Neural crest cell (in vitro differentiated cells): ENCODE measurements around the gene SENP5. TPM values are rescaled to one million over a fixed set of nuclear protein-coding genes. Genes with fewer than 3 reads are reported as not detected.
A peak's percentile ranks its signal among the peaks of the same experiment; 100 is the strongest.

Experiments
- DNase-seq: peaks from one replicate; pipeline ENCODE4 v3.0.0; 2021; ENCODE audit warnings: low read depth, mixed read lengths, low spot score
- H3K27ac Mint-ChIP-seq: one replicate; pipeline ENCODE4 v1.8.0; 2021; ENCODE audit warnings: mild to moderate bottlenecking, mixed read lengths; ENCODE audit not compliant: unreplicated experiment
- H3K27me3 Mint-ChIP-seq: 2 replicates; pipeline ENCODE4 v1.8.0; 2021; ENCODE audit warnings: low read depth, mild to moderate bottlenecking, mixed read lengths
- H3K36me3 Mint-ChIP-seq: 2 replicates; pipeline ENCODE4 v1.8.0; 2021; ENCODE audit warnings: low read depth, mild to moderate bottlenecking, mixed read lengths
- H3K4me1 Mint-ChIP-seq: 2 replicates; pipeline ENCODE4 v1.8.0; 2021; ENCODE audit warnings: mixed read lengths
- H3K4me3 Mint-ChIP-seq: one replicate; pipeline ENCODE4 v1.8.0; 2021; ENCODE audit warnings: mild to moderate bottlenecking, mixed read lengths
- H3K9me3 Mint-ChIP-seq: 2 replicates; pipeline ENCODE4 v1.8.0; 2021; ENCODE audit warnings: mixed read lengths
- CTCF ChIP-seq: fragments of 200-600 bp; sonication (generic); conservative IDR thresholded peaks from 2 replicates; pipeline ENCODE4 v1.5.0; 2021; ENCODE audit warnings: antibody characterized with exemption, mild to moderate bottlenecking
- total RNA-seq: library from RNA; stranded (reverse); gene quantifications from 2 replicates; pipeline ENCODE4 v1.2.1, GENCODE V29; 2021

The SENP5 gene
- total RNA-seq, 1 donor from 2014 or later = 41.3 TPM

- Mint-ChIP-seq H3K36me3 (no peaks in the 10 kb centered on the region), H3K27me3 (peaks cover 31% of the 10 kb centered on the region), H3K27ac (no peak overlapping the region), H3K4me1 (peaks cover 5% of the 10 kb centered on the region), H3K4me3 (no peak overlapping the region), H3K9me3 (no peaks in the 10 kb centered on the region)
- DNase-seq = no peak
- TF ChIP-seq CTCF = no peak
These were observed 95.9 kb downstream of the SENP5 start for GRCh38 chr3:196963631-196963953.

- Mint-ChIP-seq H3K36me3 (no peaks in the 10 kb centered on the region), H3K9me3 (no peaks in the 10 kb centered on the region), H3K4me3 (peak overlapping the region; percentile 31), H3K27ac (no peak overlapping the region), H3K4me1 (peaks cover 5% of the 10 kb centered on the region), H3K27me3 (peaks cover 34% of the 10 kb centered on the region)
- DNase-seq = no peak
- TF ChIP-seq CTCF = no peak
These were observed 97.5 kb downstream of the SENP5 start for GRCh38 chr3:196965112-196965803.

GRCh38 chr3:196965804-196966173 lies 98.1 kb downstream of the SENP5 start:
- peaks cover 40% of the 10 kb centered on the region for H3K27me3 Mint-ChIP-seq
- H3K36me3 Mint-ChIP-seq = no peaks in the 10 kb centered on the region
- no peak for DNase-seq
- H3K27ac Mint-ChIP-seq = no peak overlapping the region
- TF ChIP-seq CTCF = no peak
- no peaks in the 10 kb centered on the region for H3K9me3 Mint-ChIP-seq
- H3K4me1 Mint-ChIP-seq = peaks cover 5% of the 10 kb centered on the region
- no peak overlapping the region for H3K4me3 Mint-ChIP-seq

- Mint-ChIP-seq H3K27me3 (peaks cover 48% of the 10 kb centered on the region), H3K4me1 (peaks cover 5% of the 10 kb centered on the region), H3K36me3 (peaks cover 2% of the 10 kb centered on the region), H3K4me3 (peak overlapping the region; percentile 19), H3K27ac (no peak overlapping the region), H3K9me3 (no peaks in the 10 kb centered on the region)
- no peak for DNase-seq
- no peak for TF ChIP-seq CTCF
These were observed 99.0 kb downstream of the SENP5 start for GRCh38 chr3:196966526-196967401.

GRCh38 chr3:196967412-196968232 lies 99.9 kb downstream of the SENP5 start:
- H3K4me1 Mint-ChIP-seq = peaks cover 5% of the 10 kb centered on the region
- DNase-seq = no peak
- H3K36me3 Mint-ChIP-seq = peaks cover 2% of the 10 kb centered on the region
- H3K27ac Mint-ChIP-seq = no peak overlapping the region
- peak overlapping the region; percentile 74 for H3K4me3 Mint-ChIP-seq
- TF ChIP-seq CTCF = no peak
- peaks cover 48% of the 10 kb centered on the region for H3K27me3 Mint-ChIP-seq
- no peaks in the 10 kb centered on the region for H3K9me3 Mint-ChIP-seq
